ENCODE measurements around the gene ASAP2.

ASAP2 gene

GRCh38 chr2:9236045-9236344, 29.4 kb downstream of the ASAP2 start:
- no peak overlapping the region for H3K4me3 ChIP-seq (ENCODE audit: low read length, poor library complexity, severe bottlenecking)
- no peaks in the 10 kb centered on the region for H3K4me1 ChIP-seq (ENCODE audit: insufficient read depth, low read length, poor library complexity, severe bottlenecking)
- H3K4me2 ChIP-seq (ENCODE audit: low read depth, low read length, poor library complexity, severe bottlenecking): no peak overlapping the region
- H3K9me2 ChIP-seq (replicated peaks; ENCODE audit: low read depth, low read length): no peaks in the 10 kb centered on the region
- H4K20me1 ChIP-seq (ENCODE audit: insufficient read depth, low read length, poor library complexity, severe bottlenecking): no peaks in the 10 kb centered on the region
- H3F3A ChIP-seq (ENCODE audit: low read depth): no peaks in the 10 kb centered on the region
- H3K79me2 ChIP-seq (ENCODE audit: insufficient read depth, low read length): peaks cover 64% of the 10 kb centered on the region
- H3K36me3 ChIP-seq (ENCODE audit: insufficient read depth, low read length): no peaks in the 10 kb centered on the region
- TF ChIP-seq CTCF (conservative IDR thresholded peaks at IDR 0.05; ENCODE audit: low read length) (no peak), EZH2phosphoT487 (IDR thresholded peaks at IDR 0.05; ENCODE audit: borderline replicate concordance) (no peak)
- no peak overlapping the region for H2AFZ ChIP-seq (ENCODE audit: low read length)
- H3K9ac ChIP-seq (ENCODE audit: low read depth, low read length, poor library complexity, severe bottlenecking): no peak overlapping the region
- no peaks in the 10 kb centered on the region for H3K27me3 ChIP-seq (ENCODE audit: insufficient read depth, low read length, poor library complexity, severe bottlenecking)
- no peaks in the 10 kb centered on the region for H3K9me3 ChIP-seq (ENCODE audit: insufficient read depth, low read depth, low read length)

DNA sequence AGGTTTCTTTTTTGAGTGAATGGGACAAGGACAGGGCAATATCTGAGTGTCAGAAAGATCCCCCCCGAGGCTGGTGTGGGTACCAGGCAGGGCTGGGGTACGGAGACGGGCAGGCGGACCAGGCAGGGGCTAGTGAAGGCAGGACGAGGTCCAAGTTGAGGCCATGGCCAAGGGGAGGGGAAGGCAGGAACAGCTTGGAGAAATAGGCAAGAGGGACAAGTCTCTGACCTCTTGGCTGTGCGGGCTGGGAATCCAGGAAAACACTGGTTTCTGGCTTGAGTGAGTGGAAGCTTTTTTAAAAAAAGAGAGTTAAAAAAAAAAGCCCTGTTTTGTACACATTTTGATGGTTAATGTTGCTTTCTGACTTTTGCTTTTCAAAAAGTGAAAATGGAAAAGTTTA, 30.3 kb downstream of the ASAP2 start:
- Histone ChIP-seq H2AFZ (ENCODE audit: low read length) (no peak overlapping the region), H3K27me3 (ENCODE audit: insufficient read depth, low read length, poor library complexity, severe bottlenecking) (no peaks in the 10 kb centered on the region), H3K9ac (ENCODE audit: low read depth, low read length, poor library complexity, severe bottlenecking) (no peak overlapping the region), H3K9me2 (replicated peaks; ENCODE audit: low read depth, low read length) (no peaks in the 10 kb centered on the region), H3K4me3 (ENCODE audit: low read length, poor library complexity, severe bottlenecking) (no peak overlapping the region), H3K36me3 (ENCODE audit: insufficient read depth, low read length) (no peaks in the 10 kb centered on the region), H3K4me2 (ENCODE audit: low read depth, low read length, poor library complexity, severe bottlenecking) (no peak overlapping the region), H3K79me2 (ENCODE audit: insufficient read depth, low read length) (peaks cover 60% of the 10 kb centered on the region), H3K9me3 (ENCODE audit: insufficient read depth, low read depth, low read length) (no peaks in the 10 kb centered on the region), H3K4me1 (ENCODE audit: insufficient read depth, low read length, poor library complexity, severe bottlenecking) (no peaks in the 10 kb centered on the region), H4K20me1 (ENCODE audit: insufficient read depth, low read length, poor library complexity, severe bottlenecking) (no peaks in the 10 kb centered on the region), H3F3A (ENCODE audit: low read depth) (no peaks in the 10 kb centered on the region)
- no peak for TF ChIP-seq EZH2phosphoT487 (IDR thresholded peaks at IDR 0.05; ENCODE audit: borderline replicate concordance)
- TF ChIP-seq CTCF (conservative IDR thresholded peaks at IDR 0.05; ENCODE audit: low read length): no peak

DNA sequence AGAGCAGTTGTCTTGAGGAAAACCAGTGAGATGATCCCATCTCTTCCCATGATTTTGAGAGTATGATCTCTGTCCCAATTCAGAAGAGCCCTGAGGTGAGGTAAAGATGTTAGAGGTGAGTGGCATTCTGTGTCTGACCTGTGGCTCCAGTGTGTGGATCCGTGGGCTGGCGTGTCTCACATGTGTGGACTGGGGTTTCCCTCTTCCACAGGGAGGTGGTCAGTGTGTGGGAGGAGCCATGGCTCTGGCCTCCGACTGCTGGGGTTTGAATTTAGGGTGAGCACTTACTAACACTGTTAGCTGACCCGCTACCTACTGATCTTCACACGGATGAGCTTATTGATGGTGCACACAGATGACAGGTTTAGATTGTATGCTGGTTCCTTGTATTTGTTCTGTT, 31.2 kb downstream of the ASAP2 start:
- H3K4me3 ChIP-seq (ENCODE audit: low read length, poor library complexity, severe bottlenecking): no peak overlapping the region
- H3K27me3 ChIP-seq (ENCODE audit: insufficient read depth, low read length, poor library complexity, severe bottlenecking): no peaks in the 10 kb centered on the region
- no peaks in the 10 kb centered on the region for H3F3A ChIP-seq (ENCODE audit: low read depth)
- TF ChIP-seq EZH2phosphoT487 (IDR thresholded peaks at IDR 0.05; ENCODE audit: borderline replicate concordance): no peak
- no peak for TF ChIP-seq CTCF (conservative IDR thresholded peaks at IDR 0.05; ENCODE audit: low read length)
- H3K9ac ChIP-seq (ENCODE audit: low read depth, low read length, poor library complexity, severe bottlenecking): no peak overlapping the region
- peaks cover 60% of the 10 kb centered on the region for H3K79me2 ChIP-seq (ENCODE audit: insufficient read depth, low read length)
- H3K4me1 ChIP-seq (ENCODE audit: insufficient read depth, low read length, poor library complexity, severe bottlenecking): no peaks in the 10 kb centered on the region
- no peak overlapping the region for H3K4me2 ChIP-seq (ENCODE audit: low read depth, low read length, poor library complexity, severe bottlenecking)
- no peaks in the 10 kb centered on the region for H3K9me3 ChIP-seq (ENCODE audit: insufficient read depth, low read depth, low read length)
- no peak overlapping the region for H2AFZ ChIP-seq (ENCODE audit: low read length)
- no peaks in the 10 kb centered on the region for H3K36me3 ChIP-seq (ENCODE audit: insufficient read depth, low read length)
- H4K20me1 ChIP-seq (ENCODE audit: insufficient read depth, low read length, poor library complexity, severe bottlenecking): no peaks in the 10 kb centered on the region
- H3K9me2 ChIP-seq (replicated peaks; ENCODE audit: low read depth, low read length): no peaks in the 10 kb centered on the region
